IgD-negative memory B cell (primary cell): Measurements from ENCODE around the gene ELK4. TPM values are rescaled to one million over a fixed set of nuclear protein-coding genes. Genes with fewer than 3 reads are reported as not detected.

Experiments
- H3K27ac Mint-ChIP-seq, 3 donors: one replicate each; pipeline ENCODE4 v1.8.0; 2020 to 2022; ENCODE audit warnings: mild to moderate bottlenecking in 3 of 3, mixed read lengths in 3 of 3, moderate library complexity in 1 of 3
- H3K27me3 Mint-ChIP-seq: one replicate; pipeline ENCODE4 v1.8.0; 2021; ENCODE audit warnings: mixed read lengths
- H3K36me3 Mint-ChIP-seq: one replicate; pipeline ENCODE4 v1.8.0; 2020; ENCODE audit warnings: mild to moderate bottlenecking, mixed read lengths
- H3K4me1 Mint-ChIP-seq, 3 donors: one replicate each; pipeline ENCODE4 v1.8.0; 2020 to 2022; ENCODE audit warnings: mixed read lengths in 3 of 3, mild to moderate bottlenecking in 1 of 3
- H3K4me3 Mint-ChIP-seq, 4 donors: one replicate each; pipeline ENCODE4 v1.8.0; 2020 to 2022; ENCODE audit warnings: mild to moderate bottlenecking in 4 of 4, mixed read lengths in 4 of 4, moderate library complexity in 3 of 4
- H3K9me3 Mint-ChIP-seq, 3 donors: one replicate each; pipeline ENCODE4 v1.8.0; 2020 to 2021; ENCODE audit warnings: mixed read lengths in 3 of 3, mild to moderate bottlenecking in 1 of 3
- polyA plus RNA-seq: library from polyadenylated mRNA; unstranded; fragments of 300-500 nt; fragmentation: Illumina TruSeq; gene quantifications from one replicate; pipeline ENCODE4 v1.2.3, GENCODE V29; 2021

Gene ELK4
- polyA plus RNA-seq, 1 donor from 2014 or later: 4.7 TPM

DNA sequence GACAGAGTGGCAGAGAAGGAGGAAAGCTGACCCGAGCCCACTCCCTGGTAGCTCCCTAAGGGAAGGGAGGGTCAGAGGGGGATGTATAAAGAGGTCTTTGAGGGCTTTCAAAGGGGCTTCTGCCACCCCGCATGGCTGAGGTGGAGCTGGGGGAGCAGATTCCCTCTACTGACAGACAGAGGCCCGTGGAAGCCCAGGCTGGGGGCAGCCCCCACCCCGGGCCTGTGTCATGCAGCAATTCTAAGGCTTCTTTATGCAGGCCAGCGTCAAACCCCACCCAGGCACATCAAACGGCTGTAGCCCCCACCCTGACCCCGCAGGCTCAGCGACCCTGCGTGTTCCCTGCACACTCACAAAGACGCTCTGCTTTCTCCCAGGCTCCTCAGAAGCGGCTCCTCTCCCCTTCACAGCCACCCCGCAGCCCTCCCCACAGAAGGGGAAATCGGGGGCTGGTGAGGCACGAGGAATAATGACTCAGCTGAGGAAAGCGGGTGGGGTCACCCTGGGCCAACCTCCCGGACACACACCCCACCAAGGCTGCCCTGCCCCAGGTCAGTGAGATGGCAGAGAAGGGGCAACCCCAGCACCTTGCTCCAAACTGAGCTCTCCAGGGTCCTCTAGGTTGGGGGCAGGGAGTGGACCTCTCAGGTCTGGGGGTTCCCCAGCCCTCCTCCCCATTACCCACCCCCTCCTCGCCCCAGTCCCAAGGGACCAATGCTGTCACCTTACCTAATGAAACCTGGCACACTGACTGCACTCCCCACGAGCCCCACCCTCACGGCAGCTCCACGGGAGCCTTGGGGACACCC is 37.7 kb upstream of the ELK4 start:
- Mint-ChIP-seq H3K36me3 (no peaks in the 10 kb centered on the region), H3K27me3 (peaks cover 2% of the 10 kb centered on the region), H3K27ac (peak overlapping the region; percentile 90 to 99 (median 98)), H3K4me1 (peaks cover 51 to 64% (median 51%) of the 10 kb centered on the region in 3 donors), H3K4me3 (peak overlapping the region; percentile 72 to 92 (median 81)), H3K9me3 (no peaks in the 10 kb centered on the region)

DNA sequence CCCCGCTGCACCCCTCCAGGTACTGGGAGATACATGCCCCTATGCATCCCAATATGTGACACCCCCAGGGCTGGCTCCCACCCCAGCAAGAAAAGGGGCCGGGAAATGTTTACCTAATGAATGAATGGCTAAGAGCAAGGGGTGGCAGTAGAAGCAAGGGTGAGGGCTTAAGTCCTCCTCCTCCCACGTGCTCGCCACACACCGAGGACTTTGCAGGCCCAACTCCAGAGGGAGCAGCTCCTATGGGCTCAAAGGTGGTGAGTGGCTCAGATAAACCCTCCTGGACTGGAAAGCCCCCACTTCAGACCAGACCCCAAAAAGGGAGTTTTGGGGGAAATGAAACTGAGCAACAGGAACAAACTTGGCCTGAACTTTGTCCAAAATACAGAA is 37.1 kb upstream of the ELK4 start:
- peak overlapping the region; percentile 90 to 99 (median 98) for H3K27ac Mint-ChIP-seq
- H3K4me1 Mint-ChIP-seq: peaks cover 54 to 68% (median 54%) of the 10 kb centered on the region in 3 donors
- peak overlapping the region; percentile 72 to 92 (median 81) for H3K4me3 Mint-ChIP-seq
- H3K36me3 Mint-ChIP-seq: no peaks in the 10 kb centered on the region
- peaks cover 2% of the 10 kb centered on the region for H3K27me3 Mint-ChIP-seq
- no peaks in the 10 kb centered on the region for H3K9me3 Mint-ChIP-seq

DNA sequence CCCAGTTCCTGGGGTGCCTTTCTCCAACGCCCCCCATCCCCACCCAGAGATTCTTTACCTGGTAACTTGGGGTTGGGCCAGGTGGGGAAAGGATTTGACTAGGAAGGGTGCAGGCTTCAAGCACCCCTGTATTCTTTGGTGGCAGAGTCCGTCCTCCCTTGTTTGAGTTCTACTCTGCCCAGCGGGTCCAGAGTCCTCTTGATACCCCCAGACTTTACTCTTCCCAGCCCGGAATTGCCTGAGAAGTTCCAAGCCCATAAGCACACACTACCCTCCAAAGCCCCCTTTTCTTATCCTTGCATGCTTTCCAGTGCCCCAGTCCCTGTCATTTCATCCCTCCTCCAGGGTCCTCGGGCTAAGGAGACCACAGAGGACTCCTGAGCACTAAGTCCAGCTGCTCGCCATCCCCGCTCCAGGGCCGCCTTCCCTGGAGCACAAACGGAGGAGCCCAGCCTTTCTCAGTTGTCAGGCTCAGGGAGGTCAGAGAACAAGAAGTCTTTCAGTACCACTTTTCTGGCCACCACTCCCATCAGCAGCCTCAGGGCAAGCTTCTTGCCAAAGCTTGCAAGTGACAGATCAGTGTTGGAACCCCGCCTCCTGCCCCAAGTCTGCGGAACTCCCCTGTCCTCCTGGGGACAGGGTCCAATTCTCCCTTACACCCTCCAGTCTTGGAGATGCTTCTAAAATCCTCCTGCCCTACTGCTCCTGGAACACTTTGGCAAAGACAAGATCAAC is 36.3 kb upstream of the ELK4 start:
- H3K4me1 Mint-ChIP-seq: peaks cover 50 to 66% (median 54%) of the 10 kb centered on the region in 3 donors
- H3K27me3 Mint-ChIP-seq: peaks cover 2% of the 10 kb centered on the region
- H3K4me3 Mint-ChIP-seq: peak overlapping the region; percentile 60 to 92 (median 80)
- H3K27ac Mint-ChIP-seq: peak overlapping the region; percentile 90 to 99 (median 98)
- H3K36me3 Mint-ChIP-seq: no peaks in the 10 kb centered on the region
- H3K9me3 Mint-ChIP-seq: no peaks in the 10 kb centered on the region

GRCh38 chr1:205666372-205667166 is 34.8 kb upstream of the ELK4 start:
- no peaks in the 10 kb centered on the region for H3K9me3 Mint-ChIP-seq
- peak overlapping the region in 3 of 4 donors; percentile 58 to 89 (median 65) for H3K4me3 Mint-ChIP-seq
- no peaks in the 10 kb centered on the region for H3K36me3 Mint-ChIP-seq
- H3K4me1 Mint-ChIP-seq: peaks cover 41 to 52% (median 45%) of the 10 kb centered on the region in 3 donors
- H3K27me3 Mint-ChIP-seq: peaks cover 2% of the 10 kb centered on the region
- H3K27ac Mint-ChIP-seq: peak overlapping the region; percentile 91 to 97 (median 95)

- H3K36me3 Mint-ChIP-seq: no peaks in the 10 kb centered on the region
- H3K27me3 Mint-ChIP-seq: peaks cover 2% of the 10 kb centered on the region
- peak overlapping the region; percentile 91 to 97 (median 95) for H3K27ac Mint-ChIP-seq
- H3K9me3 Mint-ChIP-seq: no peaks in the 10 kb centered on the region
- peak overlapping the region; percentile 53 to 89 (median 62) for H3K4me3 Mint-ChIP-seq
- H3K4me1 Mint-ChIP-seq: peaks cover 40 to 49% (median 46%) of the 10 kb centered on the region in 3 donors
Observed at GRCh38 chr1:205665201-205666045, 33.6 kb upstream of the ELK4 start.

GRCh38 chr1:205664399-205665017 is 32.7 kb upstream of the ELK4 start:
- Mint-ChIP-seq H3K4me1 (peaks cover 40 to 51% (median 46%) of the 10 kb centered on the region in 3 donors), H3K27ac (peak overlapping the region; percentile 91 to 95 (median 94)), H3K9me3 (no peaks in the 10 kb centered on the region), H3K36me3 (no peaks in the 10 kb centered on the region), H3K27me3 (peaks cover 2% of the 10 kb centered on the region), H3K4me3 (peak overlapping the region in 2 of 4 donors; percentile 65 to 89)

GRCh38 chr1:205663286-205663936 is 31.6 kb upstream of the ELK4 start:
- Mint-ChIP-seq H3K36me3 (no peaks in the 10 kb centered on the region), H3K27ac (peak overlapping the region; percentile 53 to 76 (median 73)), H3K9me3 (no peaks in the 10 kb centered on the region), H3K4me1 (peaks cover 38 to 50% (median 46%) of the 10 kb centered on the region in 3 donors), H3K27me3 (peaks cover 1% of the 10 kb centered on the region), H3K4me3 (no peak overlapping the region)

- peaks cover 33 to 45% (median 40%) of the 10 kb centered on the region in 3 donors for H3K4me1 Mint-ChIP-seq
Observed at GRCh38 chr1:205662791-205663190, 31.0 kb upstream of the ELK4 start.

DNA sequence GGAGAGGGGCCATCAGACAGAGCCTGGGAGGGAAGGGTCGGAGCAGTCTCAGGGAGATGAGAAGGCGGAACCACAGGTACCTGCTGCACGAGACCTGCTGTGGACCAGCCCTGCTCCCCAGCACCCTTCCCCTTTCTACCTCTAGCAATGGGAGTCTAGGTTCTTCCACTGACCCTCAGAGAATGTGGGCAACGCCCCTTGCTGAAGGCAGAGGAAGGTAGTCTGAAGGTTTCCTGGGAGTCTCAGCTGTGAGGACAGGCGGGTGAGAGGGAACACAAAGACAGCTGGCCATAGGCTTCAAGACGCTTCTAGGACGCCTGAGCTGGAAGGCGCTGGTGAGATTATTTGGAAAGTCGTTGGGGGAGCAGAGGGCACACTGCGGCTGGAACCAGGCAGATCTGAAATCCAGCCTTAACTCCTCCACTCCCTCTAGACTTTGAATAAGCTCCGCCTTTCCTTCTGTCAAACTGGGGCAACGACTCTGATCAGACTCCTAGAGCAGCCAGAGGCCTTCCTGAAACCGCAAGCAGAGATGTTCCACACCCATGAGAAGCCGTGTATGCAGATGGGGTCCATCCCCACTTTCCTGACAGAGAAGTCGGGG is 30.4 kb upstream of the ELK4 start:
- Mint-ChIP-seq H3K27ac (peak overlapping the region in 2 of 3 donors; percentile 13 to 73), H3K4me1 (peaks cover 33 to 45% (median 42%) of the 10 kb centered on the region in 3 donors), H3K36me3 (no peaks in the 10 kb centered on the region), H3K27me3 (no peaks in the 10 kb centered on the region), H3K9me3 (no peaks in the 10 kb centered on the region), H3K4me3 (no peak overlapping the region)

More at GRCh38 chr1:205662791-205663190, 31.0 kb upstream of the ELK4 start:
- H3K9me3 Mint-ChIP-seq: no peaks in the 10 kb centered on the region
- H3K27me3 Mint-ChIP-seq: no peaks in the 10 kb centered on the region
- peak overlapping the region in 1 of 4 donors; percentile 49 for H3K4me3 Mint-ChIP-seq
- H3K36me3 Mint-ChIP-seq: no peaks in the 10 kb centered on the region
- H3K27ac Mint-ChIP-seq: peak overlapping the region in 2 of 3 donors; percentile 13 to 73

DNA sequence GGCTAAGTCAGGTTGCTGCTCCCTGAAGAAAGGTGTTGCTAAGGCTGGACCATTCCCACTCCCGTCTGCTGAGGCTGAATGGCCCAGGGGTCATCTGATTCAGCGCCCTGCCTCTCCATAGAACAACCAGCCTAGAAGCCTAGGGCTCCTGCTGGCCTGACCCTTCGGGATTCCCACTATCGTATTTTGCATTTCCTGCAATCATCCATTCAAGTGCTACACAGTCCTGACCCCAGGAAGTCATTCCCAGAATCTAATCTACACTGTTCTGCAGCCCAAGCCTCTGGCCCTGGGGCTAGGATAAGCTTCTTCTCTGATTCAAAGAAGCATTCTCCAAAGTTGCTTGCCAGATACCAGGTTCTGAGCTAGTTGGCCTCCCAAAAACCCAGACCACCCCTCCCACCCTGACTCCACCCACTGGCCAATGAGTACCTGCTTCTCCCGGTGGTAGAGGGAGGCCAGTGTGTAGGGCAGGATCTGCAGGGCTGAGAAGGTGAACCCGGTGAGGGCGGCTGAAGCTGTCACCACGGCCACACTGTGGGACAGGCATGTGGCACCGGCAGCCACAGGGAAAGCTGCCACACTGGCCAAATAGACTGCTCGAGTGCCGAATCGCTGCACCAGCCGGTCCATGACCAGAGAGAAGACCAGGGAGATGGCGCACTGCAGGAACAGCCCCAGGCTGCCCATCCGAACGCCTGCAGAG is 29.8 kb upstream of the ELK4 start:
- peak overlapping the region in 2 of 3 donors; percentile 48 to 73 for H3K27ac Mint-ChIP-seq
- H3K4me3 Mint-ChIP-seq: no peak overlapping the region
- H3K4me1 Mint-ChIP-seq: peaks cover 33 to 42% (median 39%) of the 10 kb centered on the region in 3 donors
- H3K9me3 Mint-ChIP-seq: no peaks in the 10 kb centered on the region
- H3K27me3 Mint-ChIP-seq: no peaks in the 10 kb centered on the region
- no peaks in the 10 kb centered on the region for H3K36me3 Mint-ChIP-seq

DNA sequence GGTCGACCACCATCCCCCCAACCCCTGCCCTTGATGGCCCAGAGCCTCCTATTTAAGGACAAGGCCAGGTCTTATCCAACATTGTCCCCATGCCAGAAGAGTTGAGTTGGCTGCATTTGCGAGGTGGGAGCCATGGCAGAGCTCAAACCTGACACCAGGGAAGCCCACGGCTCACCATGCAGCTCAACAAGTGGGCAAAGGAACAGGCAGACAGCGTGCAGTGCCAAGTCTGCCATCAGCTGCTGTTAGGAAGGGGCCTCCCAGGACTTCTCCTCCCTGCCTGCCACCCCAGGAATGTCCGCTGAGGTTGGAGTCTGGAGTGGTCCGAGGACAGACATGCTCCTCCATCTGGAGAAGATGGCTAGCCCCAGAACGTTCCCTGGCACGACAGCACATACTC is 28.6 kb upstream of the ELK4 start:
- Mint-ChIP-seq H3K4me1 (peaks cover 21 to 30% (median 27%) of the 10 kb centered on the region in 3 donors), H3K4me3 (peak overlapping the region in 1 of 4 donors; percentile 65), H3K27ac (peak overlapping the region in 2 of 3 donors; percentile 69 to 78), H3K27me3 (no peaks in the 10 kb centered on the region), H3K36me3 (no peaks in the 10 kb centered on the region), H3K9me3 (no peaks in the 10 kb centered on the region)

DNA sequence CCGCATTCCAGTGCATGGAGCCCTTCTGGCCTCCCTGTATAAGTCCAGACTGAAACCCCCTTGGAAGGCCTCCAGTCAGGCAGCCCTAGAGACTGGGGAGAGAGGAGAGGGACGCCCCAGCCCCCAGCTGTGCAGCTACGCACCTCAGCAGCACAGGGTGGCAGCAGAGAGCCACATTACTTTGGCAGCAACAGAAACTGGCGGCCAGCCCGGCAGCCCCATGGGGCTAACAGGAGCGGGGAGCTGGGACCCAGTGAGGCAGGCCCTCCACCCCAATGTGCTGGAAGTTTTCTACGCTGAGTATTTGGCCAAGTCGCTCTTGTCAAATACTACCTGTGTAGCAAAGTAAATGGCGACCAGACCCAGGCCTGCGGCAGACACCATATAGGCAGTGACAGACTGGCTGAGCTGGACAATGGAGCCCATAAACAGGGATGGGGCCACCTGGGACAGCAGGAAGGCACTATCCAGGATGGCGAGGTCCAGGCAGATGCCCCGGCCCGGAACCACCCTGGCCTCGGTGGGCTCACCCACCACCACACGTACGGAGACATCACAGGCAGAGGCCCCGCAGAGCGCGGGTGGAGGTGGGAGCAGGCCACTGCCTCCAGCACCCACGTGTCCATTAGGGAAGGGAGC is 27.3 kb upstream of the ELK4 start:
- peak overlapping the region in 2 of 4 donors; percentile 33 to 72 for H3K4me3 Mint-ChIP-seq
- no peaks in the 10 kb centered on the region for H3K27me3 Mint-ChIP-seq
- no peaks in the 10 kb centered on the region for H3K9me3 Mint-ChIP-seq
- peak overlapping the region in 1 of 3 donors; percentile 69 for H3K27ac Mint-ChIP-seq
- no peaks in the 10 kb centered on the region for H3K36me3 Mint-ChIP-seq
- peaks cover 12 to 18% (median 17%) of the 10 kb centered on the region in 3 donors for H3K4me1 Mint-ChIP-seq
